Activated B cell treated with CpG ODN at 0.5 μM for 24 hours (primary cell): Measurements from ENCODE around the gene FAM120B. TPM values are rescaled to one million over a fixed set of nuclear protein-coding genes. Genes with fewer than 3 reads are reported as not detected.

Experiments used
- ATAC-seq: fragments of 200-7000 bp; cut with Tn5 transposase; one replicate; pipeline ENCODE4 v1.10.0; 2021; ENCODE audit warnings: low read depth, mild to moderate bottlenecking, moderate library complexity
- CTCF ChIA-PET: fragments of 350-600 bp; sonication (Branson Sonifier 250); formaldehyde crosslinking; loops from one replicate; lab custom pipeline; 2021; ENCODE audit warnings: antibody characterized with exemption; lab: Charles Lee
- POLR2A ChIA-PET: fragments of 350-600 bp; sonication (Branson Sonifier 250); formaldehyde crosslinking; loops from one replicate; lab custom pipeline; 2021; ENCODE audit warnings: antibody characterized with exemption; lab: Charles Lee
- DNase-seq: peaks from one replicate; pipeline ENCODE4 v3.0.0; 2022
- H3K27ac Mint-ChIP-seq: one replicate; pipeline ENCODE4 v1.8.0; 2020; ENCODE audit warnings: mixed read lengths
- H3K27me3 Mint-ChIP-seq: one replicate; pipeline ENCODE4 v1.8.0; 2021; ENCODE audit warnings: mixed read lengths
- H3K36me3 Mint-ChIP-seq: one replicate; pipeline ENCODE4 v1.8.0; 2021; ENCODE audit warnings: low read depth, mixed read lengths
- H3K4me1 Mint-ChIP-seq: one replicate; pipeline ENCODE4 v1.8.0; 2021; ENCODE audit warnings: mixed read lengths
- H3K4me3 Mint-ChIP-seq: one replicate; pipeline ENCODE4 v1.8.0; 2020; ENCODE audit warnings: mild to moderate bottlenecking, mixed read lengths
- H3K9me3 Mint-ChIP-seq: one replicate; pipeline ENCODE4 v1.8.0; 2020; ENCODE audit warnings: mixed read lengths
- CTCF ChIP-seq: fragments of 200-600 bp; IDR thresholded peaks from one replicate; pipeline ENCODE4 v1.8.0; 2022; ENCODE audit warnings: antibody characterized with exemption, mild to moderate bottlenecking
- intact Hi-C: fragments of 100-400 bp; cut with micrococcal nuclease; formaldehyde crosslinking; loops from one replicate; pipeline ENCODE4 v1.15.1; 2024
- total RNA-seq: library from RNA; stranded (reverse); gene quantifications from 2 replicates; pipeline ENCODE4 v1.2.3, GENCODE V29; 2022

The FAM120B gene
- total RNA-seq, 1 donor from 2014 or later, result 35.1 TPM

GRCh38 chr6:170272341-170273065, 34.1 kb upstream of the FAM120B start:
- POLR2A ChIA-PET, result interaction anchor here (0.8 to 1.3 kb wide), 3 partner anchors 8 to 185 kb away, joined by 3 to 5 read pairs (median 4); no protein-coding TSS in a partner anchor
- Mint-ChIP-seq H3K27me3 (no peaks in the 10 kb centered on the region), H3K4me1 (peaks cover 22% of the 10 kb centered on the region), H3K36me3 (no peaks in the 10 kb centered on the region), H3K27ac (peak overlapping the region; percentile 77), H3K4me3 (peak overlapping the region; percentile 87), H3K9me3 (no peaks in the 10 kb centered on the region)
- ATAC-seq (no peak), DNase-seq (no peak)
- intact Hi-C loops, result loop anchor here (1.0 to 2.0 kb wide), 2 partner anchors 20 to 34 kb away; partner anchors contain the start of gene FAM120B
- CTCF ChIA-PET, result no interaction called here
- no peak for TF ChIP-seq CTCF

GRCh38 chr6:170273191-170273590, 33.4 kb upstream of the FAM120B start:
- Mint-ChIP-seq H3K4me3 (no peak overlapping the region), H3K27me3 (no peaks in the 10 kb centered on the region), H3K4me1 (peaks cover 23% of the 10 kb centered on the region), H3K9me3 (no peaks in the 10 kb centered on the region), H3K36me3 (no peaks in the 10 kb centered on the region), H3K27ac (no peak overlapping the region)
- ChIA-PET POLR2A (no interaction called here), CTCF (interaction anchor here (0.6 kb wide), 1 partner anchor 441 kb away, joined by 3 read pairs; no protein-coding TSS in a partner anchor)
- ATAC-seq (no peak), DNase-seq (no peak)
- intact Hi-C loops, result loop anchor here (2.0 kb wide), 1 partner anchor 34 kb away; the partner anchor contains the start of gene FAM120B
- TF ChIP-seq CTCF, result no peak

GRCh38 chr6:170273681-170274080, 32.9 kb upstream of the FAM120B start:
- CTCF ChIA-PET, result interaction anchor here (0.6 kb wide), 1 partner anchor 442 kb away, joined by 3 read pairs; no protein-coding TSS in a partner anchor
- no peaks in the 10 kb centered on the region for H3K36me3 Mint-ChIP-seq
- no peak overlapping the region for H3K27ac Mint-ChIP-seq
- no peaks in the 10 kb centered on the region for H3K27me3 Mint-ChIP-seq
- peaks cover 28% of the 10 kb centered on the region for H3K4me1 Mint-ChIP-seq
- intact Hi-C loops, result loop anchor here (2.0 kb wide), 1 partner anchor 33 kb away; the partner anchor contains the start of gene FAM120B
- H3K9me3 Mint-ChIP-seq, result no peaks in the 10 kb centered on the region
- DNase-seq, result no peak
- no peak for ATAC-seq
- TF ChIP-seq CTCF, result no peak
- peak overlapping the region; percentile 28 for H3K4me3 Mint-ChIP-seq
- POLR2A ChIA-PET, result no interaction called here

- POLR2A ChIA-PET, result no interaction called here
- Mint-ChIP-seq H3K9me3 (no peaks in the 10 kb centered on the region), H3K36me3 (no peaks in the 10 kb centered on the region), H3K4me3 (no peak overlapping the region), H3K27ac (no peak overlapping the region), H3K4me1 (peaks cover 39% of the 10 kb centered on the region), H3K27me3 (no peaks in the 10 kb centered on the region)
- CTCF ChIA-PET, result no interaction called here
- intact Hi-C loops, result no loop called here
- no peak for ATAC-seq
- no peak for TF ChIP-seq CTCF
- no peak for DNase-seq
These were observed 31.6 kb upstream of the FAM120B start for GRCh38 chr6:170274713-170275560.
